Adrenal gland (tissue), 5 donors: Measurements from ENCODE around the gene HSPA1L.

Experiments
- CTCF ChIP-seq, 6 experiments: fragments of 450-650 bp in 4 of 6; fragments of 200-600 bp in 2 of 6; sonication (generic) in 1 of 6; IDR thresholded peaks; 1 replicate in 5 of 6; 2 replicates in 1 of 6; pipeline versions ENCODE4 v1.5.1 to v1.8.0; 2016 to 2021; ENCODE audit warnings: antibody characterized with exemption in 6 of 6, mild to moderate bottlenecking in 2 of 6, moderate library complexity in 1 of 6
- POLR2A ChIP-seq, 2 donors: fragments of 450-650 bp; IDR thresholded peaks; one replicate each; pipeline ENCODE4 v1.6.1; 2017; ENCODE audit warnings: antibody characterized with exemption in 2 of 2, mild to moderate bottlenecking in 2 of 2, moderate library complexity in 1 of 2
- donor health status: DM: no; HTN: no; CAD: no.

DNA sequence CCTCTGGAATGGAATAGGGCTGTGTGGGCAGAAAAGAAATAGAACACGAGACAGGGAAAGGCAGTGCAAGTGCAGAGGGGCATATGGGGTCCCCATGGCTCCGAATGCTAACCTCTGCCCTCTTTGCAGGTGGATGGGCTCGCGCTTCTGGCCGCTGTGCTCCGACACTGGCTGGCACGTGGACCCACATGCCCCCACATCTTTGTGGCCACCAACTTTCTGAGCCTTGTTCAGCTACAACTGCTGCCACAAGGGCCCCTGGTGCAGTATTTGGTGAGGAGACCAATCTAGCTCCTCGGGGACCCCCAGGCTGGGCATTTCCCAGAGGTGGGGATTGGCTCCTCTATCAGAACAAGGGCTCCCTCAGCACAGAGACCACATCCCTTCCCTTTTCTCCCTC lies 53.7 kb downstream of the HSPA1L start:
- no peak for TF ChIP-seq CTCF (IDR thresholded peaks at IDR 0.05)
- no peak for TF ChIP-seq POLR2A (IDR thresholded peaks at IDR 0.05)
